HG03064 (cell line): ENCODE measurements around the gene DOCK1.
"Not testable (repeated sequence)": the region's sequence is repeated elsewhere in the genome, so short reads cannot be mapped to it uniquely, and the experiment has no call there.

Source experiments
- ATAC-seq: cut with Tn5 transposase; IDR thresholded peaks from one replicate; pipeline ENCODE4 v1.9.1; 2021; ENCODE audit warnings: low read depth; ENCODE audit not compliant: unreplicated experiment

DOCK1 gene

GRCh38 chr10:126924180-126924914, 19.1 kb downstream of the DOCK1 start:
- no peak for ATAC-seq

GRCh38 chr10:126924915-126925300, 19.7 kb downstream of the DOCK1 start:
- no peak for ATAC-seq

- ATAC-seq, result no peak
Measured at GRCh38 chr10:126926568-126926967, 21.3 kb downstream of the DOCK1 start.

DNA sequence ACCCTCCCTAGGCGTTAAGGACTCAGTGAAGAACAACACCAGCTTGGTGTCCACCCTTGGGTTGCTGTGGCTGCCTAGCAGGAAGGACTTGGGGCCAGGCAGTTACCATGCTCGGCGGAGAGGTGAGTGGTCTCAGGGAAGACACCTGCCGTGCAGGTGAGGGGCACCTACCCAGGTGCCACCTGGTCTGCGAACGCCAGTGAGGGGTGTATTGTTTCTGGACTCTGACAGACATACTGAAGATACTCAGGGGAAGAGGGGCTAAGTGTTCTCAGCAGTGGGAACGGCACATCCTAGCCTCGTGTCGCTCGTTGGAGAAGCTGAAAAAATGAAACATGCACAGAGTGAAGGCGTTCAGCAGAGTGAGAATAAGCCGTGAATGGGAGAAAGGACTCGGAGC, 22.6 kb downstream of the DOCK1 start:
- ATAC-seq, result no peak

GRCh38 chr10:126928274-126928673, 23.0 kb downstream of the DOCK1 start:
- ATAC-seq, result no peak

GRCh38 chr10:126929391-126929790, 24.2 kb downstream of the DOCK1 start:
- ATAC-seq, result no peak

DNA sequence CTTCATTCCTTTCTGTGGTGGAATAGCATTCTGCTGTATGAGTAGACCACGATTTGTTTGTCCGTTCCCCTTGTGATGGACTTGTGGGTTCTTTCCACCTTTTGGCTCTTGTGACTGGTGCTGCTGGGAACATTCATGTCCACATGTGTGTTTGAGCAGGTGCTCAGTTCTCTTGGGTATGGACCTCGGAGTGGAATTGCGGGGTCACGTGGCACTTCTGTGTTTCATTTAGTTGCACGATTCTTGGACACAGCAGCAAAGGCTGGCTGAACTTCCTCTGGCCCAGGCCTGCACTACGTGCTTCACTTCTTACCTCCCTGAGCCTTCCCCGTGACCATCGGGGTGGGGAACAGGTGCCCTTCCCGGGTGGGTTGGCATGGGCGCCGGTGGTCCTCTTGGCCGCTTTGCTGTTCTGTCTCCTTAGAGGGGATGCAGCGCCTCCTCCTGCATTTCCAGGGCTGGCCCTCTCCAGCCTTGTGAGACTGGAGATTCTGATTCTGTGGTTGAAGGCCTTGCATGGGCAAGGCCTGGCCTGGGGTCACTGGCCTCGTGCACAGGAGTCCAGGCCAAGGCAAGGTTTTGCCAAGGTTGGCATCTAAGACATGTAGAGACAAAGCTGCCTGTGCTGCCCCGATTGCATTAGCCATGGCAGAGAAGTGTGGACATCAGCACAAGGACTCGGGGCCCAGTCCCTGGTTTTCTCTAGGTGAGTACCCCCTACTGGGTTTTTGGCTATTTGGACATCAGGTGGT, 25.1 kb downstream of the DOCK1 start:
- no peak for ATAC-seq

DNA sequence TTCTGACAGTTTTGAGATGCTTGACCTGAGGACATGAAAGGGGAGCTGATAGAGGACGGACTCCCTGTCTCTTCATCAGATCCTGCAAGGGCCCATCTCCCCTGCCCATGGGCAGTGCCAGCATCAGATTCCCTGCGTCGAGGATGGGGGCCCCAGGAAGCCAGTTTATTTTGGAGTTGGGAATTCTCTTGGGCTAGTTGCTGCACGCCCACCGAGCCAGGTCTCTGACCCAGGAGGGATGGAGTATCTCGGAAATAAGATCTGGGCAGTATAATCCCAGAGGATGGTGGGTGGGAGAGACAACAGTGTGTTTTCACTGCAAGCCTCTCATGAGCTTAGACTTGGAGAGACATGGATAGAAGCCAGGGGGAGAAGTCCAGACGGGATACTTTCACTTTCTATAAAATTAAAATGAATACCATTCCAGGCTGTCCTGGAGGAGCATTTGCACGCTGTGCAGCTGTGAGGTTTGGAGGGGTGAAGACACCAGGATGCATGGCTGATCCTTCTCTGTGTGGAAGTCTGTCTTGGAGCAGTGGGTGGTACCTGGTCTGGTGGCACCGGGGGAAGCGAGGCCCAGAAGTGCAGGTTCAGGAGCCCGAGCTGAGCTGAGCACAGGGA, 25.8 kb downstream of the DOCK1 start:
- no peak for ATAC-seq

GRCh38 chr10:126931544-126931943, 26.3 kb downstream of the DOCK1 start:
- ATAC-seq, result no peak

GRCh38 chr10:126932516-126932915, 27.3 kb downstream of the DOCK1 start:
- ATAC-seq, result no peak

- ATAC-seq, result no peak
Measured at GRCh38 chr10:126933116-126933515, 27.9 kb downstream of the DOCK1 start.

DNA sequence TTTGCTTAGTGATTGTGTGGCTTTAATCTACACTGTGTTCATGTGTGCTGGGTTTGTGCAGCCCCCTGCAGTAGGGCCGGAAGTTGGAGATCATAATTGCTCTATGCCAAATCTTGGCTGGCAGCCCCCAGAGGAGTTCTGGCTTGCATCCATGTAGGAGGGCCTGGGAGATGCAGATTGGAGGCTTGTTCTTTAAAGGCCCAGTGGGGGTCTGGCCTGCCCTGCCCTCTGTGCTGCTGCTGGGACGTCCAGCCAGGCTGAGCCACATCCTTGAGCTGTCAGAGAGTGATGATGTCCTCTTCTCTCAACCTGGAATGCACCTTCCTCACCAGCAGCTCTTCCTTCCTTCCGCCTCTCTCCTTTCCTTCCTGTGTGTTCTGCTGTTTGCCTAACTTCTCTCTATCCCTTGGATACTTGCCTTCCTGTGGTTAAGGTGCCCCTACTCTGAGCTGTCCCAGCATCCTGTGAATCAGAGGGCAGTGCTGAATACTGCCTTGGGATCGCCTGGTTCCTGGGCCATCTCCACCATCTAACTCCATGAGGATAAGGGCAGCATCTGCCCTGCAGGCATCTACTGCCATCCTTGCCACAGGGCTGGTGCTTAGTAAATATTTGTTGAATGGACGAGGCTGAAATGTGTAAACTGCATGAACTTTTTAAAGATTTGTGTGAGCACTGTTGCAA, 30.2 kb downstream of the DOCK1 start:
- ATAC-seq, result no peak

- ATAC-seq, result no peak
Measured at GRCh38 chr10:126937026-126937425, 31.8 kb downstream of the DOCK1 start.

DNA sequence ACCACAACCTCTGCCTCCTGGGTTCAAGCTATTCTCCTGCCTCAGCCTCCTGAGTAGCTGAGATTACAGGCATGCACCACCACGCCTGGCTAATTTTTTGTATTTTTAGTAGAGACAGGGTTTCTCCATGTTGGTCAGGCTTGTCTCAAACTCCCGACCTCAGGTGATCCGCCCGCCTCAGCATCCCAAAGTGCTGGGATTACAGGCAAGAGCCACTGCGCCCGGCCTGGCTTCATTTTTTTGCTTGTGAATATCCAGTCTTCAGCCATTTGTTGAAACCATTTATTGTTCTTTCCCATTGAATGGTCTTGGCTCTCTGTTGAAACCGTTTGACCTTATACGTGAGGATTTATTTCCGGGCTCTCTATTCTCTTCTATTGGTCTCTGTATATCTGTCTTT, 32.9 kb downstream of the DOCK1 start:
- ATAC-seq, result not testable (repeated sequence)

- ATAC-seq, result no peak
Measured at GRCh38 chr10:126939706-126940105, 34.5 kb downstream of the DOCK1 start.

GRCh38 chr10:126940670-126941310, 35.6 kb downstream of the DOCK1 start:
- ATAC-seq, result no peak

DNA sequence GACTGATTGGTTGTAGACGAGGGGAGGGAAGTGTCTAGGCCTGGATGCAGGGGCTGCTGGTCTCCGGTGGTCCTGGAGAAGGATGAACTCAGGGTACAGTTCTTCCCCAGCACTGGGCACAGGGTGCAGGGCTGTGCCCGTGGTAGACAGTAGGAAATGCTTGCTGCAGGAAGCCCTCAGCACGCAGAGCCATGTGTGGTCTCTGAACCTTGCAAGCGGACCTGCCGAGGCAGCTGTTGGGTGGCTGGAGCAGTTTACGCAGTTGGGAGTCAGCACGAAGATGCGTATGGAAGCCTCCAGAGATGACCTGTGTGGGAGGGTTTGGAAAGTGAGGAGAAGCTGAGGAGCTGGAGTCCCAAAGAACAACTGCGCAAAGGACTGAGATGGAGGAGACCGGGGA, 39.0 kb downstream of the DOCK1 start:
- ATAC-seq, result no peak

GRCh38 chr10:126945351-126946030, 40.3 kb downstream of the DOCK1 start:
- no peak for ATAC-seq

GRCh38 chr10:126946746-126947145, 41.5 kb downstream of the DOCK1 start:
- no peak for ATAC-seq
